AG04450 (cell line): Measurements from ENCODE around the gene VSIG10. TPM values are rescaled to one million over a fixed set of nuclear protein-coding genes. Genes with fewer than 3 reads are reported as not detected.

Experiments
- CTCF ChIA-PET: fragments of 300-600, 350-600 bp; formaldehyde crosslinking; extraction: SDS; loops from one replicate; lab custom pipeline; 2022; ENCODE audit warnings: antibody characterized with exemption, inconsistent platforms; lab: Charles Lee
- POLR2A ChIA-PET: fragments of 350-600 bp; formaldehyde crosslinking; extraction: SDS; loops from one replicate; lab custom pipeline; 2021; ENCODE audit warnings: antibody characterized with exemption, inconsistent platforms; lab: Yijun Ruan, JAX
- DNase-seq: peaks from one replicate; pipeline ENCODE4 v3.0.0-alpha.2; 2011; ENCODE audit warnings: low read depth, low spot score
- H3K27ac ChIP-seq: one replicate; pipeline ENCODE4 v1.5.1; 2012; ENCODE audit warnings: low read depth, low read length, control low read depth
- H3K27me3 ChIP-seq: one replicate; pipeline ENCODE4 v1.6.0; 2012; ENCODE audit warnings: low read length; ENCODE audit not compliant: control insufficient read depth, insufficient read depth
- H3K4me3 ChIP-seq: 2 replicates; pipeline ENCODE4 v1.5.1; 2011; ENCODE audit warnings: mild to moderate bottlenecking, low read depth, low read length, control low read depth
- H3K9me3 ChIP-seq: 2 replicates; pipeline ENCODE4 v1.5.1; 2012; ENCODE audit warnings: low read length; ENCODE audit not compliant: control insufficient read depth, insufficient read depth
- CTCF ChIP-seq: IDR thresholded peaks from 2 replicates; pipeline ENCODE4 v1.5.1; 2011; ENCODE audit warnings: low read depth, low read length, control low read depth, inconsistent platforms
- polyA plus RNA-seq: library from polyadenylated mRNA; depleted of rRNA; stranded (reverse); fragments of >200 nt; gene quantifications from 2 replicates; pipeline ENCODE4 v1.2.3, GENCODE V29; 2011

The VSIG10 gene
- polyA plus RNA-seq, 1 experiment, result 9.7 TPM

DNA sequence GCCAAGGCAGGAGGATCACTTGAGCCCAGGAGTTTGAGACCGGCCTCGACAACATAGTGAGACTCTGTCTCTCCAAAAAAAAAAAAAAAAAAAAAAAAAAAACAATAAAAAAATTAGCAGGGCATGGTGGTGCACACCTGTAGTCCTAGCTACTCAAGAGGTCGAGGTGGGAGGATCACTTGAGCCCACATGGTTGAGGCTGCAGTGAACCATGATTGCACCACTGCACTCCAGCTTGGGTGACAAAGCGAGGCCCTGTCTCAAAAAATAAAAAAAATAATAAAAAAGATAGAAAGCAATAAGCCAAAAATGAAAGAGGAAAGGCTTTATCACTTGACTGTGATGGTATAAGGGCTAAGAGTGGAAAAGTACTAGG is 21.9 kb upstream of the VSIG10 start:
- H3K27ac ChIP-seq, result no peak overlapping the region
- TF ChIP-seq CTCF, result no peak
- CTCF ChIA-PET, result interaction anchor here (0.6 kb wide), 1 partner anchor 252 kb away, joined by 5 read pairs; no protein-coding TSS in a partner anchor
- H3K27me3 ChIP-seq, result no peaks in the 10 kb centered on the region
- no peaks in the 10 kb centered on the region for H3K9me3 ChIP-seq
- POLR2A ChIA-PET, result no interaction called here
- no peak overlapping the region for H3K4me3 ChIP-seq
- DNase-seq, result no peak

DNA sequence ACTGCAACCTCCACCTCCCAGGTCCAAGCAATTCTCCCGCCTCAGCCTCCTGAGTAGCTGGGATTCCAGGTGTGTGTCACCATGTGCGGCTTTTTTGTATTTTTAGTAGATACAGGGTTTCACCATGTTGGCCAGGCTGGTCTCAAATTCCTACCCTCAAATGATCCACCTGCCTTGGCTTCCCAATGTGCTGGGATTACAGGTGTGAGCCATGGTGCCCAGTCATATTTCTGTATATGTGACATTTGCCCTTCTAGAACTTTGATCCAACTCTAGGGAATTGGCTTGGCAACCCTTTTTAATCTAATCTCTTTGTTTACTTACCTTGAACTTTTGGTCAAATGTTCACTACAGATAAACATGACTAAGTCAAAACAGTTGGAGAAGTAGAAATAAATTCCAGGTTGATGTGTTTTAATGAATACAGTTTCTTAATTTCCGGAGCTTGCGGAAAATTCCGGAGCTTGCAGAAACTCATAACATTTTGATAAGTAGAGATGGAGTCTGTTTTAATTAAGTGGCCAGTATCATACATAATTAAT is 20.6 kb upstream of the VSIG10 start:
- H3K27ac ChIP-seq, result no peak overlapping the region
- H3K9me3 ChIP-seq, result no peaks in the 10 kb centered on the region
- ChIA-PET POLR2A (interaction anchor here (0.5 kb wide), 1 partner anchor 248 kb away, joined by 6 read pairs; the partner anchor contains the start of gene TAOK3), CTCF (interaction anchor here (0.8 to 1.2 kb wide), 2 partner anchors 251 to 253 kb away, joined by 3 to 4 read pairs; partner anchors contain the start of gene SUDS3)
- no peak overlapping the region for H3K4me3 ChIP-seq
- no peak for TF ChIP-seq CTCF
- no peak for DNase-seq
- no peaks in the 10 kb centered on the region for H3K27me3 ChIP-seq

GRCh38 chr12:118122264-118122663 is 18.5 kb upstream of the VSIG10 start:
- no peaks in the 10 kb centered on the region for H3K9me3 ChIP-seq
- no peak overlapping the region for H3K4me3 ChIP-seq
- ChIA-PET POLR2A (interaction anchor here (1.4 kb wide), 1 partner anchor 14 kb away, joined by 4 read pairs; the partner anchor contains the start of gene PEBP1), CTCF (interaction anchor here (1.2 to 2.5 kb wide), 6 partner anchors 12 to 255 kb away, joined by 3 to 29 read pairs (median 6); partner anchors contain the start of genes PEBP1 and SUDS3)
- H3K27me3 ChIP-seq, result no peaks in the 10 kb centered on the region
- no peak overlapping the region for H3K27ac ChIP-seq
- DNase-seq, result no peak
- no peak for TF ChIP-seq CTCF

DNA sequence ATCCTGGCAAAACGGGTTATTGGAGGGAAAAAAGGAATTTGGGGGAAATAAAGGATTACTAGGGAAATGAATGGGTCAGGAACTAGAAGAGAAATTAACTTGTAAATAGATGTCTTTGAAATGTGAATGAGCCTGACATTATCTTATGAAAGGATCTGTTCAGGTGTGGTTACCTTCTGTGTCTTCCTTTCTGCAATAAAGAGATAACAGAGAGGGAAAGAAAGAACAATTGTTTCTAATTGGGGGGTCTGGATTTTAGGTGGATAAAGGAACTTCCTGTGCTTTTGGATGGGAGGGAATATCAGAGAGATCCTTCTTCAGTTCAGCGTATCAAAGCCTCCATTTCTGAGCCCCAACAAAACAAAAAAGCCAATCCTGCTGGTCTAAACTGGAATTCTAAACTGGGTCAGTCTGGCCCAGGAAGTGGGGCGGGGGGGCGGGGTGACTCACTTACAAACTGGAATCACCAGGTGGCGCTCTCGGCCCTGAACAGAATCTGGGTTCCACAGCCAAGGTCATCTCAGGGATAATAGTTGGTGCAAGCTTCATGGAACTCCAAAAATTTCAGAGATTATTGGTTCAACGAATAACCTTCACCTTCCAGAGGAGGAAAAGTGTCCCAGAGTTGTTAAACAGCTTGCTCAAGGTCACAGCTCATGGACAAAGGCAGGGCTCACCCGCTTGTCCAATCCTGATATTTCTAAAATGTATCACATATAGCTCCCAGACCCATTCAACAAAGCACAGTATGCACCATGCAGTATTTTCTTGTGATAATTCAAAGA is 17.0 kb upstream of the VSIG10 start:
- CTCF ChIA-PET, result interaction anchor here (0.6 to 2.7 kb wide), 41 partner anchors 8 to 1548 kb away, joined by 3 to 29 read pairs (median 3); partner anchors contain the start of genes PEBP1, SUDS3 and VSIG10
- POLR2A ChIA-PET, result interaction anchor here (1.4 kb wide), 1 partner anchor 15 kb away, joined by 4 read pairs; the partner anchor contains the start of gene PEBP1
- Histone ChIP-seq H3K27ac (no peak overlapping the region), H3K4me3 (no peak overlapping the region), H3K27me3 (no peaks in the 10 kb centered on the region), H3K9me3 (no peaks in the 10 kb centered on the region)
- peak; percentile 44 for DNase-seq
- peak; percentile 76 for TF ChIP-seq CTCF
